Calu3 (cell line): Measurements from ENCODE around the gene CBX7. TPM values are rescaled to one million over a fixed set of nuclear protein-coding genes. Genes with fewer than 3 reads are reported as not detected.

Source experiments
- Bru-seq: library from RNA; stranded (reverse); fragments of 400-500 nt; gene quantifications from one replicate; lab custom pipeline; 2021; lab: Mats Ljungman, UMichigan
- BruChase-seq, 2 experiments: library from RNA; stranded (reverse); fragments of 400-500 nt; gene quantifications; one replicate each; lab custom pipeline; 2021; lab: Mats Ljungman, UMichigan
- BruUV-seq: library from RNA; stranded (reverse); fragments of 400-500 nt; replicated peaks from 2 replicates; lab custom pipeline; 2021; lab: Mats Ljungman, UMichigan
- CTCF ChIA-PET: fragments of 300-600 bp; sonication (Branson Sonifier 250); formaldehyde crosslinking; loops from one replicate; lab custom pipeline; 2022; ENCODE audit warnings: antibody characterized with exemption; lab: Charles Lee
- DNase-seq: peaks from one replicate; pipeline ENCODE4 v3.0.0; 2022
- H3K27ac Mint-ChIP-seq: one replicate; pipeline ENCODE4 v1.8.0; 2022; ENCODE audit warnings: mixed read lengths; ENCODE audit not compliant: unreplicated experiment
- H3K27me3 Mint-ChIP-seq: one replicate; pipeline ENCODE4 v1.8.0; 2022; ENCODE audit warnings: mixed read lengths; ENCODE audit not compliant: unreplicated experiment
- H3K36me3 Mint-ChIP-seq: one replicate; pipeline ENCODE4 v1.8.0; 2022; ENCODE audit warnings: mild to moderate bottlenecking, moderate library complexity, mixed read lengths; ENCODE audit not compliant: insufficient read depth, unreplicated experiment
- H3K4me1 Mint-ChIP-seq: one replicate; pipeline ENCODE4 v1.8.0; 2022; ENCODE audit warnings: mild to moderate bottlenecking, low read depth, mixed read lengths; ENCODE audit not compliant: unreplicated experiment
- H3K4me3 Mint-ChIP-seq: one replicate; pipeline ENCODE4 v1.8.0; 2022; ENCODE audit warnings: mild to moderate bottlenecking, low read depth, moderate library complexity, mixed read lengths; ENCODE audit not compliant: unreplicated experiment
- H3K9me3 Mint-ChIP-seq: one replicate; pipeline ENCODE4 v1.8.0; 2022; ENCODE audit warnings: low read depth, mixed read lengths; ENCODE audit not compliant: unreplicated experiment
- CTCF ChIP-seq: fragments of 200-600 bp; IDR thresholded peaks from one replicate; pipeline ENCODE4 v1.8.0; 2022; ENCODE audit warnings: antibody characterized with exemption; ENCODE audit not compliant: unreplicated experiment
- intact Hi-C: fragments of 100-400 bp; cut with micrococcal nuclease; formaldehyde crosslinking; loops from one replicate; pipeline ENCODE4 v1.10.0; 2022; ENCODE audit not compliant: unreplicated experiment
- long read RNA-seq: library from polyadenylated mRNA; stranded (forward); transcript quantifications from one replicate; pipeline ENCODE4 v2.0.0, GENCODE V29; 2022
- total RNA-seq: library from RNA; stranded (reverse); gene quantifications from 2 replicates; pipeline ENCODE4 v1.2.3, GENCODE V29; 2022

CBX7 gene
- 10.5 and 11.8 TPM in 2 replicates for total RNA-seq
- Bru-seq, nascent RNA = percentile 47 among the genes with signal in this experiment
- BruChase-seq, experiment 1, labeled RNA remaining after a 6-hour chase = percentile 48 among the genes with signal in this experiment
- BruChase-seq, experiment 2, labeled RNA remaining after a 2-hour chase = percentile 58 among the genes with signal in this experiment
- long read RNA-seq, partial matches to known transcripts = 0 of 9 reads
- long read RNA-seq, other reads (novel, unspliced or antisense) = 8 of 9 reads

GRCh38 chr22:39152511-39153219 lies at the start of gene CBX7:
TSS of gene CBX7 (minus strand) at chr22:39152680. CDS start at chr22:39152444, 236 bp downstream.
- peaks cover 12% of the 10 kb centered on the region for H3K4me1 Mint-ChIP-seq
- peak; percentile 93 for DNase-seq
- H3K27me3 Mint-ChIP-seq = peaks cover 48% of the 10 kb centered on the region
- TF ChIP-seq CTCF = no peak
- CTCF ChIA-PET = interaction anchor here (1.4 kb wide), 1 partner anchor 88 kb away, joined by 4 read pairs; no protein-coding TSS in a partner anchor
- H3K36me3 Mint-ChIP-seq = peaks cover 23% of the 10 kb centered on the region
- H3K4me3 Mint-ChIP-seq = peak within 1 kb of the TSS; percentile 77
- H3K27ac Mint-ChIP-seq = peak within 1 kb of the TSS; percentile 60
- no peaks in the 10 kb centered on the region for H3K9me3 Mint-ChIP-seq
- BruUV-seq = no TSS peak
- intact Hi-C loops = no loop called here

- peaks cover under 1% of the 10 kb centered on the region for H3K4me1 Mint-ChIP-seq
- BruUV-seq = no TSS peak
- peaks cover 2% of the 10 kb centered on the region for H3K9me3 Mint-ChIP-seq
- H3K27me3 Mint-ChIP-seq = no peaks in the 10 kb centered on the region
- no peaks in the 10 kb centered on the region for H3K36me3 Mint-ChIP-seq
- intact Hi-C loops = no loop called here
- H3K4me3 Mint-ChIP-seq = no peak overlapping the region
- no peak for TF ChIP-seq CTCF
- DNase-seq = no peak
- CTCF ChIA-PET = no interaction called here
- no peak overlapping the region for H3K27ac Mint-ChIP-seq
These were observed 45.1 kb upstream of the CBX7 start for GRCh38 chr22:39197578-39197977.

GRCh38 chr22:39194098-39194497 lies 41.6 kb upstream of the CBX7 start:
- TF ChIP-seq CTCF = no peak
- Mint-ChIP-seq H3K4me3 (no peak overlapping the region), H3K36me3 (no peaks in the 10 kb centered on the region), H3K27me3 (no peaks in the 10 kb centered on the region), H3K27ac (no peak overlapping the region), H3K9me3 (no peaks in the 10 kb centered on the region), H3K4me1 (no peaks in the 10 kb centered on the region)
- no TSS peak for BruUV-seq
- CTCF ChIA-PET = no interaction called here
- no peak for DNase-seq
- intact Hi-C loops = no loop called here

- Mint-ChIP-seq H3K36me3 (peaks cover 5% of the 10 kb centered on the region), H3K4me1 (peaks cover 10% of the 10 kb centered on the region), H3K27me3 (no peaks in the 10 kb centered on the region), H3K9me3 (no peaks in the 10 kb centered on the region), H3K27ac (no peak overlapping the region), H3K4me3 (no peak overlapping the region)
- BruUV-seq = no TSS peak
- intact Hi-C loops = no loop called here
- CTCF ChIA-PET = no interaction called here
- no peak for TF ChIP-seq CTCF
- DNase-seq = no peak
These were observed 36.3 kb upstream of the CBX7 start for GRCh38 chr22:39188809-39189208.
